Karpas-422 (cell line): ENCODE data around the gene ACSL1. TPM values are rescaled to one million over a fixed set of nuclear protein-coding genes. Genes with fewer than 3 reads are reported as not detected.
A peak's percentile ranks its signal among the peaks of the same experiment; 100 is the strongest.

Experiments used
- DNase-seq: peaks from one replicate; pipeline ENCODE4 v3.0.0-alpha.2; 2015
- H2AFZ ChIP-seq: fragments of 200-600 bp; sonication (generic); 2 replicates; pipeline ENCODE4 v1.6.1; 2014; ENCODE audit warnings: antibody characterized with exemption, low read length, mixed read lengths
- H3K27ac ChIP-seq: fragments of 200-600 bp; sonication (generic); 2 replicates; pipeline ENCODE4 v1.5.1; 2014; ENCODE audit warnings: mild to moderate bottlenecking, low read length, moderate library complexity
- H3K27me3 ChIP-seq: fragments of 200-600 bp; sonication (generic); 2 replicates; pipeline ENCODE4 v1.6.1; 2014; ENCODE audit warnings: low read length, mixed read lengths
- H3K36me3 ChIP-seq: fragments of 200-600 bp; sonication (generic); 2 replicates; pipeline ENCODE4 v1.6.1; 2014; ENCODE audit warnings: low read length, mixed read lengths; ENCODE audit not compliant: insufficient read depth
- H3K4me1 ChIP-seq: fragments of 200-600 bp; sonication (generic); 2 replicates; pipeline ENCODE4 v1.6.1; 2014; ENCODE audit warnings: mild to moderate bottlenecking, low read length, mixed read lengths
- H3K4me2 ChIP-seq: fragments of 200-600 bp; sonication (generic); 2 replicates; pipeline ENCODE4 v1.6.1; 2014; ENCODE audit warnings: low read length, low read depth, mild to moderate bottlenecking; ENCODE audit not compliant: poor library complexity, severe bottlenecking
- H3K4me3 ChIP-seq: fragments of 200-600 bp; sonication (generic); 2 replicates; pipeline ENCODE4 v1.5.1; 2014; ENCODE audit warnings: mild to moderate bottlenecking, antibody characterized with exemption, low read length, mixed read lengths
- H3K79me2 ChIP-seq: fragments of 200-600 bp; sonication (generic); 2 replicates; pipeline ENCODE4 v1.6.1; 2014; ENCODE audit warnings: mild to moderate bottlenecking, low read length, mixed read lengths
- H3K9ac ChIP-seq: fragments of 200-600 bp; sonication (generic); 2 replicates; pipeline ENCODE4 v1.6.0; 2014; ENCODE audit warnings: low read length
- H3K9me2 ChIP-seq: fragments of 200-600 bp; sonication (generic), shearing (Covaris generic); replicated peaks from 2 replicates; pipeline ENCODE4 v1.6.0; 2014; ENCODE audit warnings: mild to moderate bottlenecking, low read length, moderate library complexity; ENCODE audit not compliant: insufficient read depth
- H3K9me3 ChIP-seq: fragments of 300-700, 200-600 bp; sonication (generic); 2 replicates; pipeline ENCODE4 v1.6.1; 2014; ENCODE audit warnings: low read length, mixed read lengths
- H4K20me1 ChIP-seq: fragments of 200-600 bp; sonication (generic); 2 replicates; pipeline ENCODE4 v1.6.1; 2014; ENCODE audit warnings: mild to moderate bottlenecking, antibody characterized with exemption, low read length, low read depth; ENCODE audit not compliant: insufficient read depth
- total RNA-seq: library from RNA; depleted of rRNA; stranded (reverse); fragments of >200 nt; shearing (Covaris generic); gene quantifications from 2 replicates; pipeline ENCODE4 v1.2.3, GENCODE V29; 2014; ENCODE audit warnings: low replicate concordance

ACSL1 gene
- total RNA-seq, 1 experiment from 2014 or later = 3.1 TPM

- no peaks in the 10 kb centered on the region for H3K4me1 ChIP-seq
- no peaks in the 10 kb centered on the region for H3K79me2 ChIP-seq
- H3K27ac ChIP-seq = no peak overlapping the region
- no peak overlapping the region for H3K4me2 ChIP-seq
- no peak overlapping the region for H3K9ac ChIP-seq
- H3K27me3 ChIP-seq = no peaks in the 10 kb centered on the region
- H3K36me3 ChIP-seq = no peaks in the 10 kb centered on the region
- no peaks in the 10 kb centered on the region for H4K20me1 ChIP-seq
- H3K9me2 ChIP-seq = no peaks in the 10 kb centered on the region
- H3K9me3 ChIP-seq = no peaks in the 10 kb centered on the region
- no peak for DNase-seq
- H3K4me3 ChIP-seq = no peak overlapping the region
- H2AFZ ChIP-seq = no peak overlapping the region
Observed at GRCh38 chr4:184833046-184833838, 7.5 kb upstream of the ACSL1 start.

- Histone ChIP-seq H3K9ac (no peak overlapping the region), H3K4me3 (no peak overlapping the region), H3K36me3 (no peaks in the 10 kb centered on the region), H3K27ac (no peak overlapping the region), H3K9me3 (no peaks in the 10 kb centered on the region), H2AFZ (no peak overlapping the region), H3K27me3 (no peaks in the 10 kb centered on the region), H3K4me2 (no peak overlapping the region), H3K79me2 (no peaks in the 10 kb centered on the region), H3K9me2 (no peaks in the 10 kb centered on the region), H3K4me1 (peaks cover 6% of the 10 kb centered on the region), H4K20me1 (no peaks in the 10 kb centered on the region)
- no peak for DNase-seq
Observed at GRCh38 chr4:184831153-184831552, 5.4 kb upstream of the ACSL1 start.

- Histone ChIP-seq H3K27ac (no peak overlapping the region), H3K4me1 (peaks cover 15% of the 10 kb centered on the region), H3K4me2 (peak overlapping the region; percentile 73), H2AFZ (0 out of 2 replicates have a peak overlapping the region, but pooled peaks have one; percentile 75), H3K9me3 (no peaks in the 10 kb centered on the region), H3K36me3 (no peaks in the 10 kb centered on the region), H4K20me1 (no peaks in the 10 kb centered on the region), H3K9ac (peak overlapping the region; percentile 65), H3K79me2 (no peaks in the 10 kb centered on the region), H3K9me2 (no peaks in the 10 kb centered on the region), H3K27me3 (no peaks in the 10 kb centered on the region), H3K4me3 (peak overlapping the region; percentile 67)
- no peak for DNase-seq
Observed at GRCh38 chr4:184826691-184827270, 1.0 kb upstream of the ACSL1 start.

- Histone ChIP-seq H3K36me3 (no peaks in the 10 kb centered on the region), H4K20me1 (no peaks in the 10 kb centered on the region), H3K9me2 (no peaks in the 10 kb centered on the region), H3K9ac (peak overlapping the region; percentile 57), H3K27me3 (no peaks in the 10 kb centered on the region), H3K27ac (no peak overlapping the region), H2AFZ (peak overlapping the region; percentile 21; the same call in 1 of the 2 replicates), H3K9me3 (no peaks in the 10 kb centered on the region), H3K79me2 (no peaks in the 10 kb centered on the region), H3K4me2 (peak overlapping the region; percentile 73), H3K4me3 (peak overlapping the region; percentile 67), H3K4me1 (peaks cover 15% of the 10 kb centered on the region)
- peak; percentile 52 for DNase-seq
Observed at GRCh38 chr4:184825141-184825895, 450 bp downstream of the ACSL1 start.

GRCh38 chr4:184824776-184825084 is 1.0 kb downstream of the ACSL1 start:
- H3K79me2 ChIP-seq = no peaks in the 10 kb centered on the region
- no peak for DNase-seq
- peak overlapping the region; percentile 21; the same call in 1 of the 2 replicates for H2AFZ ChIP-seq
- H3K36me3 ChIP-seq = no peaks in the 10 kb centered on the region
- H3K27me3 ChIP-seq = no peaks in the 10 kb centered on the region
- peak overlapping the region; percentile 73 for H3K4me2 ChIP-seq
- H3K4me1 ChIP-seq = peaks cover 15% of the 10 kb centered on the region
- peak overlapping the region; percentile 57 for H3K9ac ChIP-seq
- H3K9me3 ChIP-seq = no peaks in the 10 kb centered on the region
- H3K9me2 ChIP-seq = no peaks in the 10 kb centered on the region
- H4K20me1 ChIP-seq = no peaks in the 10 kb centered on the region
- peak overlapping the region; percentile 67 for H3K4me3 ChIP-seq
- no peak overlapping the region for H3K27ac ChIP-seq

GRCh38 chr4:184824081-184824775 is 1.5 kb downstream of the ACSL1 start:
- Histone ChIP-seq H3K9me3 (no peaks in the 10 kb centered on the region), H3K4me2 (peak overlapping the region; percentile 73), H4K20me1 (no peaks in the 10 kb centered on the region), H3K4me3 (peak overlapping the region; percentile 67; the same call in 1 of the 2 replicates), H3K36me3 (no peaks in the 10 kb centered on the region), H3K9ac (no peak overlapping the region), H3K4me1 (peaks cover 15% of the 10 kb centered on the region), H3K27me3 (no peaks in the 10 kb centered on the region), H3K79me2 (no peaks in the 10 kb centered on the region), H2AFZ (no peak overlapping the region), H3K27ac (no peak overlapping the region), H3K9me2 (no peaks in the 10 kb centered on the region)
- DNase-seq = no peak

GRCh38 chr4:184823014-184823413 is 2.8 kb downstream of the ACSL1 start:
- H3K79me2 ChIP-seq = no peaks in the 10 kb centered on the region
- H3K27ac ChIP-seq = no peak overlapping the region
- H3K4me3 ChIP-seq = no peak overlapping the region
- H3K9me3 ChIP-seq = no peaks in the 10 kb centered on the region
- no peaks in the 10 kb centered on the region for H3K9me2 ChIP-seq
- H4K20me1 ChIP-seq = no peaks in the 10 kb centered on the region
- no peak overlapping the region for H2AFZ ChIP-seq
- no peak for DNase-seq
- H3K4me2 ChIP-seq = no peak overlapping the region
- H3K27me3 ChIP-seq = no peaks in the 10 kb centered on the region
- no peaks in the 10 kb centered on the region for H3K36me3 ChIP-seq
- H3K9ac ChIP-seq = no peak overlapping the region
- peaks cover 15% of the 10 kb centered on the region for H3K4me1 ChIP-seq

GRCh38 chr4:184822356-184822755 is 3.4 kb downstream of the ACSL1 start:
- Histone ChIP-seq H3K4me1 (peaks cover 15% of the 10 kb centered on the region), H3K79me2 (no peaks in the 10 kb centered on the region), H3K4me2 (no peak overlapping the region)

More at GRCh38 chr4:184822356-184822755, 3.4 kb downstream of the ACSL1 start:
- H3K9ac ChIP-seq = no peak overlapping the region
- H4K20me1 ChIP-seq = no peaks in the 10 kb centered on the region
- no peaks in the 10 kb centered on the region for H3K9me2 ChIP-seq
- no peak overlapping the region for H2AFZ ChIP-seq
- H3K36me3 ChIP-seq = no peaks in the 10 kb centered on the region
- no peak overlapping the region for H3K4me3 ChIP-seq
- H3K27me3 ChIP-seq = no peaks in the 10 kb centered on the region
- H3K27ac ChIP-seq = no peak overlapping the region
- DNase-seq = no peak
- no peaks in the 10 kb centered on the region for H3K9me3 ChIP-seq
